K562 (cell line): Measurements from ENCODE around the gene TTC39C.

ENCODE experiments used
- CREB1 ChIP-seq, 2 experiments: sonication (generic) in 1 of 2; formaldehyde crosslinking in 1 of 2; IDR thresholded peaks; 2 replicates each; pipeline versions ENCODE4 v1.6.1 to v1.8.0; 2012 to 2022; ENCODE audit warnings: inconsistent platforms in 1 of 2, mild to moderate bottlenecking in 1 of 2, missing genetic modification reagents in 1 of 2, moderate library complexity in 1 of 2
- SIN3A ChIP-seq, 2 experiments: fragments of 150-350 bp in 1 of 2; IDR thresholded peaks; 2 replicates each; pipeline ENCODE4 v1.6.1; 2011 to 2016; ENCODE audit warnings: borderline replicate concordance in 2 of 2, low read depth in 2 of 2, low read length in 2 of 2, mild to moderate bottlenecking in 2 of 2, moderate library complexity in 2 of 2; ENCODE audit not compliant: control insufficient read depth in 1 of 2

- TF ChIP-seq CREB1 (IDR thresholded peaks at IDR 0.05) = no peak
- no peak for TF ChIP-seq CREB1 (CRISPR knock-in tag; IDR thresholded peaks at IDR 0.05)
- no peak for TF ChIP-seq SIN3A (IDR thresholded peaks at IDR 0.05; ENCODE audit: borderline replicate concordance in 2 of 2, control insufficient read depth in 1 of 2, low read depth in 2 of 2, low read length in 2 of 2)
These were observed 12.7 kb downstream of the TTC39C start for GRCh38 chr18:24027156-24027827.
